ENCODE data around the gene PPARA.
A peak's percentile ranks its signal among the peaks of the same experiment; 100 is the strongest.

Gene PPARA

DNA sequence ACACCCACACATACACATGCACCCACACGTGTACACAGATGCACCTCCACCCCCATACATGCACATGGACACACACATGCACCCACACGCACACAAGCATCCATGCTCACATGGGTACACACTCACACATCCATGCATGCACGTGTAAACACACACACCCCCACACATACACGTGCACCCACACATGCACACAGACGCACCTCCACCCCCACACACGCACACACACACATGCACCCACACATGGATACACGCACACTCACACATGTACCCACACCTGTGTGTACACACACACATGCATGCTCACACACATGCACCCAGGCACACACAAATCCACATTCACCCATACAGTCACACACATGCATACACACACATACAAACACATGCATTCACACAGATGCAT, 75.3 kb downstream of the PPARA start:
- TF ChIP-seq, protein P1, sequence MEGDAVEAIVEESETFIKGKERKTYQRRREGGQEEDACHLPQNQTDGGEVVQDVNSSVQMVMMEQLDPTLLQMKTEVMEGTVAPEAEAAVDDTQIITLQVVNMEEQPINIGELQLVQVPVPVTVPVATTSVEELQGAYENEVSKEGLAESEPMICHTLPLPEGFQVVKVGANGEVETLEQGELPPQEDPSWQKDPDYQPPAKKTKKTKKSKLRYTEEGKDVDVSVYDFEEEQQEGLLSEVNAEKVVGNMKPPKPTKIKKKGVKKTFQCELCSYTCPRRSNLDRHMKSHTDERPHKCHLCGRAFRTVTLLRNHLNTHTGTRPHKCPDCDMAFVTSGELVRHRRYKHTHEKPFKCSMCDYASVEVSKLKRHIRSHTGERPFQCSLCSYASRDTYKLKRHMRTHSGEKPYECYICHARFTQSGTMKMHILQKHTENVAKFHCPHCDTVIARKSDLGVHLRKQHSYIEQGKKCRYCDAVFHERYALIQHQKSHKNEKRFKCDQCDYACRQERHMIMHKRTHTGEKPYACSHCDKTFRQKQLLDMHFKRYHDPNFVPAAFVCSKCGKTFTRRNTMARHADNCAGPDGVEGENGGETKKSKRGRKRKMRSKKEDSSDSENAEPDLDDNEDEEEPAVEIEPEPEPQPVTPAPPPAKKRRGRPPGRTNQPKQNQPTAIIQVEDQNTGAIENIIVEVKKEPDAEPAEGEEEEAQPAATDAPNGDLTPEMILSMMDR (IDR thresholded peaks at IDR 0.05; ENCODE audit: low read length, missing control alignments): no peak
- no peak overlapping the region for H3K4me3 ChIP-seq (replicated peaks; ENCODE audit: low read depth, low read length)
- DNase-seq (ENCODE audit: low read depth): no peak

DNA sequence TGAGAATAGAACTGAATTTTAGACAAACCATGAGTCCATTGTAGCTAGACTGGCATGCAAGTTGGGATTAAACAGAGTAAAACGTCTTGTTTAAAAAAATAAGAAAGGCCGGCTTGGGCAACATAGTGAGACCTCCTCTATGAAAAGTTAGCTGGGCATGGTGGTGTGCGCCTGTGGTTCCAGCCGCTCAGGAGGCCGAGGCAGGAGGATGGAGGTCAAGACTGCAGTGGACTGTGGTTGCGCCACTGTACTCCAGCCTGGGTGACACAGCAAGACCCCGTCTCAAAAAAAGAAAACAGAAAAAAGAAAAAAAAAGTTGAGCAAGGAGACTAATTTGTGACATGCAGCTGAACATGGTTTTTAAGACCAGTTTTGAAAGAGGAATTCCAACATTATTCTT, 76.3 kb downstream of the PPARA start:
- no peak for DNase-seq (ENCODE audit: low read depth)
- TF ChIP-seq, protein P1 (IDR thresholded peaks at IDR 0.05; ENCODE audit: low read length, missing control alignments): no peak
- H3K4me3 ChIP-seq (replicated peaks; ENCODE audit: low read depth, low read length): no peak overlapping the region

DNA sequence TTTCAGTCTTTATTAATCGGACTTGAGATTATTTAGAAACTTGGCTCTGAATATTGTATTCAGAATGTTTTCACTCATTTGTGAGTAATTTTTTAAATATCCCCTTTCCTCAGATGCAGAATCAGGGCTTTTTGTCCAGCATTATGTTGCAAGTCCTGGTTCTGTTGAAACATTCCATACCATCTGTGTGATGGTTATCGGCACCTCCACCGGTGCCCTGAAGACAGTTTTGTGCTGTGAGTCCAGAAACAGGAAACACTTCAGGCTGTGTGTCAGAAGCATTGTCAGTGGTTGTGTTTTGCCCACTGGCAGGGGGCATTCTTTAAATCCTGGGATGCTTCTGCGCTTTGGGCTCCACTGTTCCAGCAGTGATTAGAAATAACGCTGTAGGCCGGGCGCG, 79.4 kb downstream of the PPARA start:
- H3K4me3 ChIP-seq (replicated peaks; ENCODE audit: low read depth, low read length): no peak overlapping the region
- TF ChIP-seq, protein P1 (IDR thresholded peaks at IDR 0.05; ENCODE audit: low read length, missing control alignments): no peak
- peak; percentile 45 for DNase-seq (ENCODE audit: low read depth)

DNA sequence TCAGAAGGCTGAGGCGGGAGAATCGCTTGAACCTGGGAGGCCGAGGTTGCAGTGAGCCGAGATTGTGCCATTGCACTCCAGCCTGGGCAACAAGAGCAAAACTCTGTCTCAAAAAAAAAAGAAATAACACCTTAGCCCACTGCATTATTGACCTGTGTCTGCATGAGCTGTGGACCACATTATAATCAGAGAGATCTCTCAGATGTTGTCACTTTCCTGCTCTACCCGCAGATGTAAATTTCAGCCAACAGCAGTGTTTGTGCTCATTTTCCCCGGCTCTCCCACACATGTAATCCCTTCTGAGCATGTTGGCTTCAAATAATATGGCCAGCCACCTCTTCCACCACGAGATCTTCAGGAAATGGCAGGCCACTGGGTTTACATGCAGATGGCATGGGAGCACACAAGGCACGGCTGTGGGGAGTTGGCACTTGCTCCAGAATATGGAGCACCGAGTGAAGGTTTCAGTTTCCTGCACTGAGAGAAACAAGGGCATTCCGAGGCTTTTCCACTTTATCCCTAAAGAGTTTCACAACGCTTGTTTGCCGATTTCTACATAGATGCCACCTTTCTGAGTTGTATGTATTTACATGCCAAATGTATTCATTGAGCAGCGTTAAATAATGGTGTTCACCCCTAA, 80.1 kb downstream of the PPARA start:
- H3K4me3 ChIP-seq (replicated peaks; ENCODE audit: low read depth, low read length): no peak overlapping the region
- TF ChIP-seq, protein P1 (IDR thresholded peaks at IDR 0.05; ENCODE audit: low read length, missing control alignments): no peak
- DNase-seq (ENCODE audit: low read depth): no peak

DNA sequence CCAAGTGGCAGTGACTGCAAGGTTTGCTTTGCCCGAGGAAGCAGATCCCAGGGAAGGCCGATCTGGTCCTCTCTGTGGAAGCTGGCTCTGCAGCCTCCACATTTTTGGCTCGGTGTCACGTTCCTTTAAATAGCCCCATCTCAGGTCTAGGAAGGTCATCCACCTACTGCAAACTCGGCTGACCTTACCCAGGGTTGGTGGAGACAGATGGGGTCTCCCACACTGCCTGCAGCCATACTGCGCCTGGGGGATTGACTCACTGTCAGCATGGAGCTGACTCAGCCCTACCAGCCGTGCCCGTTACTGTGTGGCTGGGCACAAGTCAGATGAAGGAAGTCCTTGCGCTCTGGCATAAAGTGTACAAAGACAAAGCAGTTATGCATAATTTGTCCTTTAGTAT, 82.9 kb downstream of the PPARA start:
- TF ChIP-seq, protein P1 (IDR thresholded peaks at IDR 0.05; ENCODE audit: low read length, missing control alignments): no peak
- DNase-seq (ENCODE audit: low read depth): peak; percentile 20
- no peak overlapping the region for H3K4me3 ChIP-seq (replicated peaks; ENCODE audit: low read depth, low read length)

DNA sequence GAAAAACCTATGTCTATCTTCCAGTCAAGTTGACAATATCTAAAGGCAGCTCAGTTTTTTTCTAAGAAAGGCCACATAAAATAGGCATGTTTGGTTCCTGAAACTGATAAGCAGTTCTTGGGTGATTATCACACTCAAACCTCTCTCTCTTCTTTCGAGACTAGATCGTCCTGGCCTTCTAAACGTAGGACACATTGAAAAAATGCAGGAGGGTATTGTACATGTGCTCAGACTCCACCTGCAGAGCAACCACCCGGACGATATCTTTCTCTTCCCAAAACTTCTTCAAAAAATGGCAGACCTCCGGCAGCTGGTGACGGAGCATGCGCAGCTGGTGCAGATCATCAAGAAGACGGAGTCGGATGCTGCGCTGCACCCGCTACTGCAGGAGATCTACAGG, 84.6 kb downstream of the PPARA start:
- TF ChIP-seq, protein P1 (IDR thresholded peaks at IDR 0.05; ENCODE audit: low read length, missing control alignments): no peak
- no peak for DNase-seq (ENCODE audit: low read depth)
- H3K4me3 ChIP-seq (replicated peaks; ENCODE audit: low read depth, low read length): no peak overlapping the region

DNA sequence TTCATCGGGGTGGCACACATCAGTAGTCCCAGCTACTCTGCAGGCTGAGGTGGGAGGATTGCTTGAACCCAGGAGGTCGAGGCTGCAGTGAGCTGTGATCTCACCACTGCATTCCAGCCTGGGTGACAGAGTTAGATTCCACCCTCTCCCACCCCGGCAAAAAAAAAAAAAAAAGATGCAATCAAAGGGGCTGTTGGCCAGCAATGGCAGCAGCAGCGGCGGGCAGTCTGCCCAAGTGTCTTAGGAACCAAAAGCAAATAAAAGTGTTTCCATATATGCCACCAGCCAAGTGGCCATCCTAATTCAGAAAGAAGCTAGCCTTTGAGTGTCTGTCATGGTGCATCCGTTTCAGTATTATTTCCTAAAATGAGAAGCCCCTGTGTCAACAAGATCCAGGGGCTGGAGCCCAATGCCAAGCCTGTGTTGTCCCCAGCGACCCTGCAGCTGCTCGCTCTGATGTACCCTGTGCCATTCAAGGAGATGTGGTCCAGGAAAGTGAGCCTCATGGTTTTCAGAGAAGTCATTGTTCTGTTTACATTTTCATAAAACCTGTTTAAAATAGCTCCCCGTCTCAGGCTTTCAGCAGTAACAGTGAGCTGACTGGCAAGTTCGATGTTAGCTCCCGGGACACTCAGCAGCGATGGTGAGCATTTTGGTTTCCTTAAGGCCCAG, 87.3 kb downstream of the PPARA start:
- no peak for DNase-seq (ENCODE audit: low read depth)
- TF ChIP-seq, protein P1 (IDR thresholded peaks at IDR 0.05; ENCODE audit: low read length, missing control alignments): no peak

More for the DNA sequence above, 87.3 kb downstream of the PPARA start:
- no peak overlapping the region for H3K4me3 ChIP-seq (replicated peaks; ENCODE audit: low read depth, low read length)
